ENCODE measurements around the gene ELL3.
"Not testable (repeated sequence)": the region's sequence is repeated elsewhere in the genome, so short reads cannot be mapped to it uniquely, and the experiment has no call there.

Gene ELL3

GRCh38 chr15:43726306-43726705, 50.5 kb downstream of the ELL3 start:
- DNase-seq: not testable (repeated sequence)

- no peak for DNase-seq
Observed at GRCh38 chr15:43723151-43723550, 53.6 kb downstream of the ELL3 start.
